Hematopoietic multipotent progenitor cell treated with erythropoietin and hydrocortisone succinate and interleukin-3 and kit ligand, for 17 days (in vitro differentiated cells): ENCODE measurements around the gene PPP1R14B.

Source experiments
- DNase-seq: peaks from one replicate; pipeline ENCODE4 v3.0.0-alpha.2; 2015; ENCODE audit warnings: low spot score

Gene PPP1R14B

DNA sequence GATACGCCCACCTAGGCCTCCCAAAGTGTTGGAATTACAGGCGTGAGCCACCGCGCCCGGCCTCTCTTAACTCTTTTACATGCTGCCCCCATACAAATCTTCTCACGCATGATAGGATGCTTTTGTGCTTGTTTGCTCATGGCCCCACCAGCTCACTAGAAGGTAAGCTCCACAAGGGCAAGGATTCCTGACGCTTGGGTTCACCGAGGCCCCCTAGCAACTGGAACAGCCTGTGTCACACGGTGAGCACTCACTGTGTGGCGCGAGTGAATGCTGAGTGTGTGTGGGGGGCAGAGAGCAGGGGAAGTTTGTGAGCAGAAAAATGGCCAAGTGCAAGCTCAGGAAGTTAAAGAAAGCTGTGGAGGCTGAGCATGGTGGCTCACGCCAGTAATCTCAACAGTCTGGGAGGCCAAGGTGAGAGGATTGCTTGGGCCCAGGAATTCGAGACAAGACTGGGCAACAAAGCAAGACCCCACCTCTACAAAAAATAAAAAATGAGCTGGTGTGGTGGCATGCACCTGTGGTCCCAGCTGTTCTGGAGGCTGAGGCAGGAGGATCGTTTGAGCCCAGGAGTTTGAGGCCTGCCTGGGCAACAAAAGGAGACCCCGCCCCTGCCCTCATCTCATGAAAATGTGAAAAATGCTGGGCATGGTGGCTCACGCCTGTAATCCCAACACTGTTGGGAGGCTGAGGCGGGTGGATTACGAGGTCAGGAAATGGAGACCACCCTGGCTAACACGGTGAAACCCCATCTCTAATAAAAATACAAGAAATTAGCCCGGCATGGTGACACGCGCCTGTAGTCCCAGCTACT is 35.4 kb upstream of the PPP1R14B start:
- no peak for DNase-seq

DNA sequence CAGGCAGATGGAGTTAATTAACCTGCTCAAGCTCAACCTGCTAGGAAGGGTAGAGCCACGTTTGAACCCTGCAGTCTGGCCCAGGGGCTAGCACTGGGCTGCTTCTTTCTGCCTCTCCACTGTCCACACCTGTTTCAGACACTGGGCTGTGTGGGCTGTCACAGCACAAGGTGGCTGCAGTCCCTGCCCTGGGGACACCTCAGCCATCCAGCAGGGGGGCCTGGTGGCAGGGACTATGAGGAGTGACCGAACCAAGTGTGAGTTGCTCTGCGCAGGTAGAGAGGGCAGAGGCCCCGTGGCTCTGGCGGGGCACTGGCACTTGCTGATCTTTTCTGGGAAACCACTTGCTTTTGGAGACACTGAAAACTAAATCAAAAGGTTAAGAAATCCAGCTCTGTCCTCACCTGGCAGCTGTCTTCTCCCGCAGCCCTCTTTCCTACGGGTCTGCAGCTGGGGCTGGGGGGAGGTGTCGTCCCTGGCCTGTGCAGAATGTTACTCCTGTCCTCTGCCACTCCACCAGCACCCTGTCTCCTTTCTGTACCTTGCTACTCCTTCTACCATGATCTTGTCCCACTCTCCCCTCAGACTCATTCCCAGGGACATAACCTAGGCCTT is 31.9 kb upstream of the PPP1R14B start:
- no peak for DNase-seq

- DNase-seq = peak; percentile 80
These were observed 30.1 kb upstream of the PPP1R14B start for GRCh38 chr11:64276653-64277431.

DNA sequence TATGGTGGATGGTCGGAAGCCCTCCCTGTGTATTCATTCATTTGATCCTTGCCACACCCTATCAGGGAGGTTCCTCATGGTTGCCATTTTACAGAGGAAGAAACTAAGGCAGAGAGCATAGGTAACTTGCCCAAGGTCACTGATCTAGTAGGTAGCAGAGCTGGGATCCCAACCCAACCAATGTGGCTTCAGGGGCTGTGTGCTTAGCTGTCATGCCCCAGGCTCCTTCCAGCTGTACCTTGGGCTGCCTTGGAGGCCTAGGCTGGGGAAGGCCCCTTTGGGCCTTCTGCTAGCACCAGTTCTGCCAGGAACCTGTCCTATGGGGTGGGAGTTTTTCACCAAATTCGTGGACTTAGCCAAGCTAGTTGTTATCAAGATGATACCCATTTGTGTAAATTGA is 29.1 kb upstream of the PPP1R14B start:
- no peak for DNase-seq

DNA sequence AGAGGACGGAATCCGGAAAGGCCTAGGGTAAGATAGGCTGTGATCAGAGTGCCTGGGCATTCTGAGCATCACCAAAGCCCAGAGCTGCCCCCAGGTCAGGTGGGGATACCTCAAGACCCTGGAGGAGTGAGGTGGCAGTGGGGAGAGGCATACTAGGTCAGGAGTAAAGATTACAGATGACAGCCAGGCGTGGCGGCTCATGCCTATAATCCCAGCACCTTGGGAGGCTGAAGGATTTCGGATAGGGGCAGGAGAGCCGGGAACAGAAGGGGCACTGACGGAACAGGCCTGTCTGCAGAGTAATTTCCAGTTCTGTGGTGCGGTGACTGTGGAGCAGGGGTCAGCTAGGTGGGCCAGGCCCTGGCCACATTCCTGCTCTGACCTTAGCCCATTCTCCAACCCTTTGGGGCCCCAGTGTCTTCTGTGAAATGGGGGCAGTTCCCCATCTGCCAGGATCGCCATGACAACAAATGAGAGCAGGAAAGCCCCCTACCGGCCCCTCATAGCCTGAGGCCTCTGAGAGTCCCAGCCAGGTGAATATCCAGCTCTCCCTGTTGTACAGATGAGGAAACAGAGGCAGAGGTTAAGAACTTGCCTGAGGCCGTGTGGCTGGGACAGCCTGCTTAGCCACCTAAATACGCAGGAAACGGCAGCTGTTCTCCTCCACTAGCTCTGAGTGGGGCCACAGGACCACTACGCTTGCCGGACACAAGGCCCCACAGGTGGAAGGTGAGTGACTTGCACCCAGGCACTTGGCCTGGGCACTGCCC is 28.5 kb upstream of the PPP1R14B start:
- no peak for DNase-seq

- DNase-seq = peak; percentile 99
These were observed 22.9 kb upstream of the PPP1R14B start for GRCh38 chr11:64269540-64270220.

- DNase-seq = peak; percentile 56
These were observed 22.3 kb upstream of the PPP1R14B start for GRCh38 chr11:64268893-64269539.

DNA sequence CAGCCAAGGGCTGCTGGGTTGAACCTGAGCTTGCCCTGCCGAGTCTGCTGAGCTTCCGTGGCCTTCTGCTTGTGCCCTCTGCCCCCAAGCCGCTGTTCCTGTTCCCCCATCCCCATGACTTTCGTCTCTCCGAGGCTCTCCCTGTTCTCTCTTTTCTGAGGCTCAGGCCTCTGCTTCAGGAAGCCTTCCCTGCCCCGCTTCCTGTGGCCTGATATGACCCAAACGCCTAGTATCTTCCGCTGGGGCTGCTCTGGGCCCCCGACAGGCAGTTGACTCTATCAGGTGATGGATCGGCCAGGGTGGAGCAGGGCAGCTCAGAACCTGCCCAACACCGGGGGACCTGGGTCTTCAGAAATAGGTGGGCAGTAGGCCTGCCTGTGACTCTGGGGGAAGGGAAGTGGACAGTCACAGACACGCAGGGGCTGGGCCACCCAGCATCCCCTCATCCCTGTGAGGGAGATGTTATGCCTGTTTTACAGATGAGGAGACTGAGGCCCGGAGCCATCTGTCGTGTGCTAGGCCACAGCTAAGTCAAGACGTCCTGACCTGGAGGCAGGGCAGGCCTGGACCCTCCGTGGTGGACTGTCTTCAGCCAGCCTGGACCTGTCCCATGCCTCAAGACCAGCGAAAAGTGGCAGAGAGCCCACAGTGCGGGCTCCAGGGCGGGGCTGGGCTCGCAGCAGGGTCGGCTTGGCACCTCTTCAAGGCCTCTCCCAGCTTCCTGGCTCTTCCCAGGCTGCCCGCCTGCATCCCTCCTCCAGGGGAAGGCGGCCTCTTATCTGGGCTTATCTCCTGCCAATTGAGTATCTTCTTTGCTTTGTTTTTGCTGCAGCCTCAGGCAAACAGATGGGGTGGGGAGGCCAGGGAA is 21.5 kb upstream of the PPP1R14B start:
- DNase-seq = peak; percentile 70

GRCh38 chr11:64267207-64267945 is 20.6 kb upstream of the PPP1R14B start:
- no peak for DNase-seq

DNA sequence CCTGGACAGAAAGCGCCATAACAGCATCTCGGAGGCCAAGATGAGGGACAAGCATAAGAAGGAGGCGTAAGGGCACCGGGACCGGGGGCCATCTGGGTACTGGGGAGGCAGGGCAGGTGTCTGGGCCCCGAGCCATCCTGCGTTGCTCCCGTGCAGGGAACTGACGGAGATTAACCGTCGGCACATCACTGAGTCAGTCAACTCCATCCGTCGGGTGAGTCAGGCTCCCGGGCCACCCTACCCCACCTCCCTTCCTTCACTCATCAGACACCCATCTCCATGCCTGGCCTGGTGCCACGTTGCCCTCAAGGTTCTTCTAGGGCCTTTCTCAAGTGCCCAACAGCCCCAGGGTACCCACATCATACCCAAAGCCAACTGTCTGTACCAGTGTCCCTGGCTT is 19.6 kb upstream of the PPP1R14B start:
- no peak for DNase-seq

DNA sequence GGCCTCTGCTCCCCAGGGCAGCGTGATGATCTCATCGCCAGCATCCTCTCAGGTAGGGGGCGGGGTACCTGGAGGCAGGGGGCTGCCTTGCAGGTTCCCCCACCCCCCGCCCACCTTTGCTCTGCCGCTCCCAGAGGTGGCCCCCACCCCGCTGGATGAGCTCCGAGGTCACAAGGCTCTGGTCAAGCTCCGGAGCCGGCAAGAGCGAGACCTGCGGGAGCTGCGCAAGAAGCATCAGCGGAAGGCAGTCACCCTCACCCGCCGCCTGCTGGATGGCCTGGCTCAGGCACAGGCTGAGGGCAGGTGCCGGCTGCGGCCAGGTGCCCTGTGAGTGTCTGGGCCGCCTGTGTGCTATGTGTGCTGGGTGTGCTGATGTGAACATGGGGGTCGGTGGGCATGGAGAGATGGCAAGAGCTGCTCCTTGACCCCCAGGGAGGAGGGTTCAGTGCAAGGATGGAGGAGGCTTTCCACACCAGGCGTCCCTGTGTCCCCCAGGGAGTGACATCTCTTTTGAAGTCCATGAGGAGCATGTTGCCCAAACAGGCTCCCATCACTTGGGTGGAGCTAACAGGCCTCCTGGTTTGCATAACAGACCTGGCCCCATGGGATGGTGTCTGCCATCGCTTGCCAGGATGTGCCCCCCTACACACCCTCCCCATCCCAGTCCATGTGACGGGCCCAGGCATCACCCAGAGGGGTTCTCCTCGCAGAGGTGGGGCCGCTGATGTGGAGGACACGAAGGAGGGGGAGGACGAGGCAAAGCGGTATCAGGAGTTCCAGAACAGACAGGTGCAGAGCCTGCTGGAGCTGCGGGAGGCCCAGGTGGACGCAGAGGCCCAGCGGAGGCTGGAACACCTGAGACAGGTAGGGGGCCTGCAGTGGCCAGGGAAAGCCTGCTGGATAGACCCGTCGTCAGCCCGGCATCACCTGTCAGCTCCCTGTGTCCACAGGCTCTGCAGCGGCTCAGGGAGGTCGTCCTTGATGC is 18.7 kb upstream of the PPP1R14B start:
- DNase-seq = no peak

DNA sequence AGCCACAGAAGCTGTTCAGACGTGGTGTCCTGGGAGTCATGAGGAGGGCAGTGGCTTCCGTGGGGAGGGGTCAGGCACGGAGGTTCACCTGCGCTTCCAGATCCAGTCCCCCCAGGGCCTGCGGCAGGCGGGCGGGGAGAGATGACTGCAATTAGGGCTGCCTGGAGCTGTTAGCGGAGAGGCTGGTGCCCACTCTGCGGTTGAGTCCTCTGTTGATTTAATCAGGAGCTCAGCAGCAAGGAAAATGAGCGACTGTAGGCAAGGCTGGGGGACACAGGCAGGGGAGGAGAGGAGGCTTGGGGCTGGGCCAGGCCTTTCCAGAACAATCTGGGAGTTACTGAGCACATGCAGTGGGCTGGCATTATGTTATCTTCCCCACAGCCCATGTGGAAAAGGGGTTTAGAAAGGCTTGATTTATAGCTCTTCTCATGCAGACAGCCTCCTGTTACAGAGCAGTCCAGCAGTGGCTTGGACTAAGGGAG is 17.7 kb upstream of the PPP1R14B start:
- no peak for DNase-seq

DNA sequence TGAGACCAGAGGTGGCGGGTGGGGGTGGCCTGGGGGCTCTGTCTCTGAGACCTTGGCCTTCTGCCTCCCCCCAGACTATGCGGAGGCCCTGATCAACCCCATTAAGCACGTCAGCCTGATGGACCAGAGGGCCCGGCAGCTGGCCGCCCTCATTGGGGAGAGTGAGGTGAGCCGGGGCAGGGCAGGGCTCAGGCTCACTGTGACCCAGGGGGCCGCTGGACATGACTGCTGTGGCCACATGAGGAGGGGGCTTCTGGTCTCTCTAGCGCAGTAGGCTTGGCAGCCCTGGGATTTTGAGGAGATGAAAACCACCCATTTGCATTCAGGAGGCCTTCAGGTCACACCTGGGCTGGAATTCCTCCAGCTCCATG is 17.2 kb upstream of the PPP1R14B start:
- DNase-seq = no peak

DNA sequence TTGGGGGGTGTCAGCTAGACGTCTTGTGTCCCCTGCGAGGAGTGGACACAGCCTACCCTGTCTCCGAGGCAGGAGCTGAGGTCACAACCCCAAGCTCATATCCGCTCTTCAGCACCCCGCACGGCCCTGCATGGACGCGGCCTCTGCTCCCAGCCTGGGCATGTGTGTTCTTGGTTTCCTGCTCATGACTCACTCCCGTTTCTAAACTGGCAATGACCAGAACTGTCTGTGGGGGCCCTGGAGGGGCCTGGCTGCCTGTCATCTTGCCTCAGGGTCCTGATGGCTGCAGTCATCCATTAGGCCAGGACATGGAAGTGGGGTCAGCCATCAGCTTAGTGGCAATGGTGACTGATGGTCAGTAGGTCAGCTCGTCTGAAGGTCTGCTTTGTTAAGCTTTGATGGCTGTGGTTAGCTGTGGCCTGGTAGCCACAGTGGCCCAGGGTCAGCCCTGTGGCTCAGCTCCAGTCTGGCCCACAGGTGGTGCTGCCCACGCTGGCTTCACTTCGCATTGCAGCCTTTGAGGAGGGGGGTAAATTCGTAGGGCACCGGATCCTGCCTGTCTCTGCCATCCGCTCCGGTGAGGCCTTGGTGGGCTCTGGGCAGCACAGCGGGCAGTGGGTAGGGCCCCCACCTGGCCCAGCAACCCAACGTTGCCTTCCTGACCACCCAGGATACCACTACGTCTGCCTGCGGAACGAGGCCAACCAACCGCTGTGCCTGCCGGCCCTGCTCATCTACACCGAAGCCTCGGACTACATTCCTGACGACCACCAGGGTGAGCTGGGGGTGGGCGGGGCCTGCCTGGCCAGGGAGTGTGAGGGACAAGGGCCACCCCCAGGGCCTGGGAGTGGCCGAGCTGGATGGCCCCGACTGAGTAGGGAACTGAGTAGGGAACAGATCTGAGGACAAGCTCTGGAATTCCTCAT is 16.5 kb upstream of the PPP1R14B start:
- no peak for DNase-seq

DNA sequence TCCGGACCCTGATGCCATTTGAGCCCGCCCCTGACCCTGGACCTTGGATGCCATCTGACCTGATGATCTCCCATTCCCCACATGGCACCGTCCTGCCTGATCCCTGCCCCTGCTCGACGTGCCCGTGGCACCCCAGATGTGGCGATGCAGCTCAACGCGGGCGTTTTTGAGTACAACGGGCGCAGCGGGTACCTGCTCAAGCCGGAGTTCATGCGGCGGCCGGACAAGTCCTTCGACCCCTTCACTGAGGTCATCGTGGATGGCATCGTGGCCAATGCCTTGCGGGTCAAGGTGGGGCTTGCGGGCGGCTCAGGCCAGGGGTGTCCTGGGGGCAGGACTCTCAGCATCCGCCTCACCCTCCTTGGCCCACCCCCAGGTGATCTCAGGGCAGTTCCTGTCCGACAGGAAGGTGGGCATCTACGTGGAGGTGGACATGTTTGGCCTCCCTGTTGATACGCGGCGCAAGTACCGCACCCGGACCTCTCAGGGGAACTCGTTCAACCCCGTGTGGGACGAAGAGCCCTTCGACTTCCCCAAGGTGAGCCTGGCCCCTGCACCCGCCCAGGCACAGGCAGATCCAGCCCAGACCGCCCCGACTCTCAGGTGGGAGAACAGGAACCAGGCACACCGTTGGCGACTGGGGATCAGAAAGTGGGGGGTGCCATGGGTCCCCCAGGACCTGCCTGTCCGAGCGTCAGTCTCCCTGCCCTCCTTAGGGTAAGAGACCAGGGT is 15.7 kb upstream of the PPP1R14B start:
- no peak for DNase-seq

DNA sequence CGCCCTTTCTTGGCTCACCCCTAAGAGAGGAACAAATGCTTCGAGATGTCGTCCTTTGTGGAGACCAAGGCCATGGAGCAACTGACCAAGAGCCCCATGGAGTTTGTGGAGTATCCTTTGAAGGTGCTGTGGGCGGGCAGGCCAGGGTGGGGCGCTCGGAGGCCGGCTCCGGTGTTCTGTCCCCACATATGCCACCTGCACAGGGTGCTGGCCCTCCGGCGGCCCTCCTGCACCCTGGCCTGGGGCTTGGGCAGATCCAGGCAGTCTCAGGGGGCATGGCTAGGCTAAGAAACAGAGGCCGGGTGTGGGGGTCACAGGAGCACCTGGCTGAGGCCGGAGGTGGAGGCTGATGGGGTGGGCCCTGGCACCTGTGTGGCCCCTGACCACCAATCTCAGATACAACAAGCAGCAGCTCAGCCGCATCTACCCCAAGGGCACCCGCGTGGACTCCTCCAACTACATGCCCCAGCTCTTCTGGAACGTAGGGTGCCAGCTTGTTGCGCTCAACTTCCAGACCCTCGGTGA is 14.9 kb upstream of the PPP1R14B start:
- DNase-seq = no peak
